Keratinocyte (primary cell): ENCODE measurements around the gene ATRX. TPM values are rescaled to one million over a fixed set of nuclear protein-coding genes. Genes with fewer than 3 reads are reported as not detected.
"Not testable (repeated sequence)": the region's sequence is repeated elsewhere in the genome, so short reads cannot be mapped to it uniquely, and the experiment has no call there.

ENCODE experiments used
- DNase-seq: peaks from one replicate; pipeline ENCODE4 v3.0.0-alpha.2; 2011; ENCODE audit warnings: low read depth, missing footprints, low spot score
- FAIRE-seq: peaks from 2 replicates; lab custom pipeline; 2011; peaks lifted over from hg19 to GRCh38; lab: Jason Lieb, UNC
- H2AFZ ChIP-seq: 2 replicates; pipeline ENCODE4 v1.6.0; 2012; ENCODE audit warnings: low read length, control low read depth, inconsistent platforms; ENCODE audit not compliant: control insufficient read depth
- H3K27ac ChIP-seq: 2 replicates; pipeline ENCODE4 v1.5.1; 2011; ENCODE audit warnings: low read length; ENCODE audit not compliant: control insufficient read depth, insufficient read depth
- H3K27me3 ChIP-seq: 3 replicates; pipeline ENCODE4 v1.6.0; 2011; ENCODE audit warnings: low read length; ENCODE audit not compliant: control insufficient read depth, insufficient read depth; ENCODE audit errors: extremely low read depth
- H3K36me3 ChIP-seq, 2 experiments: 2 replicates in 1 of 2; 3 replicates in 1 of 2; pipeline ENCODE4 v1.5.1; 2011; ENCODE audit warnings: low read length in 2 of 2, mild to moderate bottlenecking in 1 of 2; ENCODE audit not compliant: control insufficient read depth in 2 of 2, insufficient read depth in 2 of 2; ENCODE audit errors: extremely low read depth in 1 of 2
- H3K4me1 ChIP-seq: 3 replicates; pipeline ENCODE4 v1.5.1; 2011; ENCODE audit warnings: low read length; ENCODE audit not compliant: control insufficient read depth, insufficient read depth; ENCODE audit errors: extremely low read depth
- H3K4me2 ChIP-seq: 3 replicates; pipeline ENCODE4 v1.6.0; 2011; ENCODE audit warnings: low read depth, low read length; ENCODE audit not compliant: control insufficient read depth, insufficient read depth; ENCODE audit errors: extremely low read depth
- H3K4me3 ChIP-seq, 3 experiments: fragments of 200-600 bp in 1 of 3; sonication (generic) in 1 of 3; 2 replicates in 2 of 3; 3 replicates in 1 of 3; pipeline ENCODE4 v1.5.1; 2011 to 2016; ENCODE audit warnings: low read length in 3 of 3, mild to moderate bottlenecking in 3 of 3, control low read depth in 2 of 3, inconsistent platforms in 1 of 3, low read depth in 1 of 3, mixed read lengths in 1 of 3, mixed run types in 1 of 3, moderate library complexity in 1 of 3; ENCODE audit not compliant: control insufficient read depth in 2 of 3, insufficient read depth in 2 of 3; ENCODE audit errors: extremely low read depth in 1 of 3
- H3K79me2 ChIP-seq: 2 replicates; pipeline ENCODE4 v1.6.0; 2012; ENCODE audit warnings: low read length; ENCODE audit not compliant: control insufficient read depth, insufficient read depth
- H3K9ac ChIP-seq: 3 replicates; pipeline ENCODE4 v1.6.0; 2011; ENCODE audit warnings: low read length; ENCODE audit not compliant: control insufficient read depth, insufficient read depth; ENCODE audit errors: extremely low read depth
- H3K9me1 ChIP-seq: 3 replicates; pipeline ENCODE4 v1.6.0; 2011; ENCODE audit warnings: low read length; ENCODE audit not compliant: control insufficient read depth, insufficient read depth; ENCODE audit errors: extremely low read depth
- H3K9me3 ChIP-seq: 2 replicates; pipeline ENCODE4 v1.5.1; 2012; ENCODE audit warnings: low read depth, low read length; ENCODE audit not compliant: control insufficient read depth
- H4K20me1 ChIP-seq: 3 replicates; pipeline ENCODE4 v1.6.0; 2011; ENCODE audit warnings: low read length; ENCODE audit not compliant: control insufficient read depth, insufficient read depth; ENCODE audit errors: extremely low read depth
- EZH2 ChIP-seq: IDR thresholded peaks from one replicate; pipeline ENCODE4 v1.6.1; 2012; ENCODE audit warnings: inconsistent platforms, mild to moderate bottlenecking, low read length, moderate library complexity
- dilution Hi-C: fragments of 300-500 bp; cut with MboI; formaldehyde crosslinking; loops from one replicate; pipeline ENCODE4 v1.7.0; 2020; ENCODE audit warnings: low sequenced_read_pairs; ENCODE audit not compliant: extremely low pct_ligation_motif_present
- polyA minus RNA-seq, 3 experiments: library from RNA; depleted of rRNA, polyadenylated mRNA; stranded (reverse); fragments of >200 nt; gene quantifications; 1 replicate in 1 of 3; 2 replicates in 1 of 3; 3 replicates in 1 of 3; pipeline ENCODE4 v1.2.3, GENCODE V29; 2011
- polyA plus RNA-seq, 5 experiments: library from polyadenylated mRNA; depleted of rRNA in 3 of 5; stranded (reverse) in 3 of 5; stranded (forward) in 1 of 5; unstranded in 1 of 5; fragments of >200 nt; gene quantifications; 1 replicate in 1 of 5; 2 replicates in 3 of 5; 3 replicates in 1 of 5; pipeline versions ENCODE4 v1.2.1 to v1.2.3, GENCODE V29; 2011 to 2012; ENCODE audit warnings: missing spikeins in 2 of 5, low read depth in 1 of 5, low replicate concordance in 1 of 5
- TF ChIP-seq, protein P1 (sequence below), 3 experiments: IDR thresholded peaks in 1 of 3; conservative IDR thresholded peaks in 1 of 3; optimal IDR thresholded peaks in 1 of 3; 2 replicates in 2 of 3; 3 replicates in 1 of 3; pipeline versions ENCODE3 to v1.5.1; 2011; ENCODE audit warnings: low read length in 3 of 3, mild to moderate bottlenecking in 3 of 3, moderate library complexity in 2 of 3, control low read depth in 1 of 3, inconsistent platforms in 1 of 3; ENCODE audit not compliant: insufficient read depth in 2 of 3; ENCODE audit errors: extremely low read depth in 1 of 3

ATRX gene
- polyA plus RNA-seq (23.1 to 31.3 TPM (median 30.1 TPM) in 3 replicates), polyA minus RNA-seq (19.1 to 82.0 TPM (median 37.9 TPM) in 3 replicates)
- polyA plus RNA-seq (2011; ENCODE audit: low read depth) = 78.1 TPM
- 12.6 and 22.6 TPM in 2 replicates for polyA plus RNA-seq (2011; cell fraction: cytosol; rRNA removed)
- 54.4 and 68.5 TPM in 2 replicates for polyA plus RNA-seq (2011; cell fraction: nucleus; rRNA removed)
- polyA plus RNA-seq (2012; ENCODE audit: low replicate concordance) = 22.9 and 27.0 TPM in 2 replicates
- polyA minus RNA-seq (2011; cell fraction: cytosol; rRNA and poly(A)+ RNA removed) = 55.2 TPM
- 61.2 and 152 TPM in 2 replicates for polyA minus RNA-seq (2011; cell fraction: nucleus; rRNA and poly(A)+ RNA removed)

DNA sequence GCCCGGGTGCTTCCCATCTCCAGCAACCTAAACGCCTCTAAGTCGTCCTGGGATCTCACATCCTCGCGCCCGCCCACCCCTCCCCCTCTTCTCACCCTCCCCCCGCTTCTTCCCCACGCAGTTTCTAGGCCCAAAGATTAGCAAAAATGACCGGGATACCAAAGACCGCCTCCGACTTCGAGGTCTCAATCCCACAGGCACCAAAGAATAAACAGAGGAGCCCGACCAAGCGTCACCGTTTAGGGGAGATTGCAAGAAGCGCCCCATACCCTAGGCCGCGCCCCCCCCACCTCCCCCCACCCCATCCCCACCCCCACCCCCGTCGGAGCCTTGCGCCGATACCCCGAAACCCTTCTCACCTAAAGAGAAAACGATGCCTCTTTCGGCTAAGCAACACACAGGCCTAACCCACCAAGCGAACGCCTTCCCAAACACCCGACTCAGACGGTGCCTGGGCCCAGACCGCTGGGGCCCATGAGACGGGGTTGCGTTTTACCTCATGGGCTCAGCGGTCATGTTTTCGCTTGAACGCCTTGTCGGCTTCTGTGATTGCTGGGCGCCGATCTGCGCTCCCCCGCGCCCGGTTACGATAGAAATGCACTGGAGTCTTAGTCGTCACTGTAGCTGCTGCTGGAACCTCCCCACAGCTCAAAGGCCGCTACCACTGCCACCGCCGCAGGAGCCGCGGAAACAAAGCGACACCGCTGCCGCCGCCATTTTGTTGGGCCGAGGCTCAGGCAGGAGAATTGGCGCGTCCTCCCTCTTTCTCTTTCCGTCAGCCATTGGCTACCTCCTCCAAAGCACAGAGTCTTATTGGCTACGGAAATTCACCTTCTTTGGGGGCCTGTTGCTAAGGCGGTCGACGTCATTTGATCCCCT, at the start of gene ATRX:
Gene ATRX, minus strand, starts transcription at position 731 of the 879 bp plus-strand sequence. Its CDS starts 215 bp downstream, at position 516.
- peak within 1 kb of the TSS; percentile 85 for H3K4me2 ChIP-seq
- peak within 1 kb of the TSS; percentile 91 for H3K9ac ChIP-seq
- peaks cover 5% of the 10 kb centered on the region for H4K20me1 ChIP-seq
- peaks cover 51% of the 10 kb centered on the region for H3K79me2 ChIP-seq
- H3K27ac ChIP-seq = peak within 1 kb of the TSS; percentile 93
- H3K9me3 ChIP-seq = no peaks in the 10 kb centered on the region
- FAIRE-seq (peak; percentile 57), DNase-seq (no peak)
- no peak for TF ChIP-seq EZH2
- TF ChIP-seq, protein P1, sequence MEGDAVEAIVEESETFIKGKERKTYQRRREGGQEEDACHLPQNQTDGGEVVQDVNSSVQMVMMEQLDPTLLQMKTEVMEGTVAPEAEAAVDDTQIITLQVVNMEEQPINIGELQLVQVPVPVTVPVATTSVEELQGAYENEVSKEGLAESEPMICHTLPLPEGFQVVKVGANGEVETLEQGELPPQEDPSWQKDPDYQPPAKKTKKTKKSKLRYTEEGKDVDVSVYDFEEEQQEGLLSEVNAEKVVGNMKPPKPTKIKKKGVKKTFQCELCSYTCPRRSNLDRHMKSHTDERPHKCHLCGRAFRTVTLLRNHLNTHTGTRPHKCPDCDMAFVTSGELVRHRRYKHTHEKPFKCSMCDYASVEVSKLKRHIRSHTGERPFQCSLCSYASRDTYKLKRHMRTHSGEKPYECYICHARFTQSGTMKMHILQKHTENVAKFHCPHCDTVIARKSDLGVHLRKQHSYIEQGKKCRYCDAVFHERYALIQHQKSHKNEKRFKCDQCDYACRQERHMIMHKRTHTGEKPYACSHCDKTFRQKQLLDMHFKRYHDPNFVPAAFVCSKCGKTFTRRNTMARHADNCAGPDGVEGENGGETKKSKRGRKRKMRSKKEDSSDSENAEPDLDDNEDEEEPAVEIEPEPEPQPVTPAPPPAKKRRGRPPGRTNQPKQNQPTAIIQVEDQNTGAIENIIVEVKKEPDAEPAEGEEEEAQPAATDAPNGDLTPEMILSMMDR (optimal IDR thresholded peaks at IDR 0.05 in 1 of 3, IDR thresholded peaks at IDR 0.05 in 1 of 3, conservative IDR thresholded peaks at IDR 0.05 in 1 of 3; ENCODE audit: extremely low read depth in 1 of 3, insufficient read depth in 2 of 3, low read length in 3 of 3) = no peak
- peaks cover 7% of the 10 kb centered on the region for H3K4me1 ChIP-seq
- dilution Hi-C loops = no loop called here
- peaks cover 0 to under 1% of the 10 kb centered on the region in 2 experiments for H3K36me3 ChIP-seq
- peak within 1 kb of the TSS; percentile 65 to 76 (median 68) for H3K4me3 ChIP-seq
- H3K27me3 ChIP-seq = no peaks in the 10 kb centered on the region
- H2AFZ ChIP-seq = peak within 1 kb of the TSS; percentile 83
- peaks cover 2% of the 10 kb centered on the region for H3K9me1 ChIP-seq

- dilution Hi-C loops, H3K27ac ChIP-seq, H3K4me3 ChIP-seq, H2AFZ ChIP-seq, H3K9me3 ChIP-seq, H3K27me3 ChIP-seq, H4K20me1 ChIP-seq, H3K9ac ChIP-seq, DNase-seq, H3K36me3 ChIP-seq, H3K79me2 ChIP-seq, H3K4me1 ChIP-seq, FAIRE-seq, H3K9me1 ChIP-seq, H3K4me2 ChIP-seq: not testable (repeated sequence)
Observed at GRCh38 chrX:77831544-77831943, 45.5 kb upstream of the ATRX start.

GRCh38 chrX:77821989-77822388, 36.0 kb upstream of the ATRX start:
- FAIRE-seq, H3K4me2 ChIP-seq, H3K9me1 ChIP-seq, H3K27me3 ChIP-seq, H4K20me1 ChIP-seq, H3K36me3 ChIP-seq, dilution Hi-C loops, H3K79me2 ChIP-seq, H3K4me1 ChIP-seq, H3K9ac ChIP-seq, H3K4me3 ChIP-seq, DNase-seq, H3K27ac ChIP-seq, H2AFZ ChIP-seq, H3K9me3 ChIP-seq: not testable (repeated sequence)
